CD4-positive, alpha-beta T cell (primary cell): Measurements from ENCODE around the gene TPP2. TPM values are rescaled to one million over a fixed set of nuclear protein-coding genes. Genes with fewer than 3 reads are reported as not detected.

ENCODE experiments used
- ATAC-seq: fragments of 200-7000 bp; cut with Tn5 transposase; one replicate; pipeline ENCODE4 v1.10.0; 2022; ENCODE audit warnings: mild to moderate bottlenecking; ENCODE audit not compliant: poor library complexity
- CTCF ChIA-PET: fragments of 350-600 bp; sonication (Branson Sonifier 250); formaldehyde crosslinking; loops from one replicate; lab custom pipeline; 2021; ENCODE audit warnings: antibody characterized with exemption, inconsistent platforms; lab: Charles Lee
- POLR2A ChIA-PET: fragments of 350-600 bp; sonication (Branson Sonifier 250); formaldehyde crosslinking; loops from one replicate; lab custom pipeline; 2021; ENCODE audit warnings: antibody characterized with exemption, inconsistent platforms; lab: Charles Lee
- DNase-seq, 14 experiments: peaks; one replicate each; pipeline ENCODE4 v3.0.0-alpha.2; 2013 to 2020; ENCODE audit warnings: mixed read lengths in 2 of 14
- H3K27ac ChIP-seq, 2 donors: one replicate each; pipeline versions ENCODE4 v1.5.1 to v1.7.0; 2013; ENCODE audit warnings: low read length in 2 of 2, low read depth in 1 of 2, mild to moderate bottlenecking in 1 of 2
- H3K27me3 ChIP-seq, 2 experiments: 1 replicate in 1 of 2; 2 replicates in 1 of 2; pipeline versions ENCODE4 v1.6.1 to v1.7.0; 2013; ENCODE audit warnings: low read length in 2 of 2, control low read depth in 1 of 2, mild to moderate bottlenecking in 1 of 2, moderate library complexity in 1 of 2; ENCODE audit not compliant: insufficient read depth in 2 of 2, control insufficient read depth in 1 of 2
- H3K36me3 ChIP-seq: one replicate; pipeline ENCODE4 v1.6.1; 2013; ENCODE audit warnings: low read length, control low read depth; ENCODE audit not compliant: insufficient read depth
- H3K4me1 ChIP-seq: one replicate; pipeline ENCODE4 v1.6.1; 2013; ENCODE audit warnings: low read length, control low read depth; ENCODE audit not compliant: insufficient read depth
- H3K4me3 ChIP-seq: one replicate; pipeline ENCODE4 v1.5.1; 2013; ENCODE audit warnings: mild to moderate bottlenecking, low read length, moderate library complexity
- H3K9me3 ChIP-seq, 2 experiments: 1 replicate in 1 of 2; 2 replicates in 1 of 2; pipeline versions ENCODE4 v1.6.1 to v1.7.0; 2013; ENCODE audit warnings: low read length in 2 of 2, mild to moderate bottlenecking in 2 of 2, control low read depth in 1 of 2, moderate library complexity in 1 of 2; ENCODE audit not compliant: control insufficient read depth in 1 of 2, insufficient read depth in 1 of 2
- H3K27ac Mint-ChIP-seq: one replicate; pipeline ENCODE4 v1.8.0; 2020; ENCODE audit warnings: mixed read lengths
- H3K27me3 Mint-ChIP-seq: one replicate; pipeline ENCODE4 v1.8.0; 2021; ENCODE audit warnings: mixed read lengths
- H3K36me3 Mint-ChIP-seq: one replicate; pipeline ENCODE4 v1.8.0; 2021; ENCODE audit warnings: low read depth, mixed read lengths
- H3K4me1 Mint-ChIP-seq: one replicate; pipeline ENCODE4 v1.8.0; 2021; ENCODE audit warnings: low read depth, mixed read lengths
- H3K4me3 Mint-ChIP-seq: one replicate; pipeline ENCODE4 v1.8.0; 2020; ENCODE audit warnings: mild to moderate bottlenecking, mixed read lengths
- H3K9me3 Mint-ChIP-seq: one replicate; pipeline ENCODE4 v1.8.0; 2020; ENCODE audit warnings: mixed read lengths
- CTCF ChIP-seq: fragments of 200-600 bp; IDR thresholded peaks from one replicate; pipeline ENCODE4 v1.8.0; 2022; ENCODE audit warnings: antibody characterized with exemption, mild to moderate bottlenecking
- intact Hi-C, 2 experiments: fragments of 100-400 bp; cut with DNase I in 1 of 2; cut with micrococcal nuclease in 1 of 2; formaldehyde crosslinking; loops; one replicate each; pipeline versions ENCODE4 v1.15.1 to v1.9.0; 2023 to 2025; cut with DNase I, micrococcal nuclease
- total RNA-seq, 174 experiments: library from RNA in 2 of 174; stranded (reverse) in 2 of 174; gene quantifications; one replicate each; pipeline ENCODE4 v1.2.3 and lab custom pipeline; 2021 to 2026

Gene TPP2
- total RNA-seq, 2 experiments from 2014 or later: 146 to 147 TPM

- Mint-ChIP-seq H3K27ac (no peak overlapping the region), H3K4me1 (no peaks in the 10 kb centered on the region), H3K36me3 (no peaks in the 10 kb centered on the region), H3K27me3 (peaks cover 44% of the 10 kb centered on the region), H3K4me3 (no peak overlapping the region), H3K9me3 (peaks cover 3% of the 10 kb centered on the region)
- Histone ChIP-seq H3K4me3 (no peak overlapping the region), H3K36me3 (no peaks in the 10 kb centered on the region), H3K4me1 (no peaks in the 10 kb centered on the region), H3K27me3 (no peaks in the 10 kb centered on the region), H3K9me3 (no peaks in the 10 kb centered on the region), H3K27ac (no peak overlapping the region)
- ATAC-seq (no peak), DNase-seq (no peak)
- CTCF ChIA-PET: no interaction called here
- no peak for TF ChIP-seq CTCF
- intact Hi-C loops: no loop called here
- POLR2A ChIA-PET: no interaction called here
Observed at GRCh38 chr13:102697929-102698648, 101.3 kb downstream of the TPP2 start.

GRCh38 chr13:102698649-102698980, 101.8 kb downstream of the TPP2 start:
- Mint-ChIP-seq H3K4me1 (no peaks in the 10 kb centered on the region), H3K9me3 (peaks cover 3% of the 10 kb centered on the region), H3K27me3 (peaks cover 40% of the 10 kb centered on the region), H3K27ac (no peak overlapping the region), H3K4me3 (no peak overlapping the region), H3K36me3 (no peaks in the 10 kb centered on the region)
- Histone ChIP-seq H3K27ac (no peak overlapping the region), H3K36me3 (no peaks in the 10 kb centered on the region), H3K27me3 (no peaks in the 10 kb centered on the region), H3K4me1 (no peaks in the 10 kb centered on the region), H3K4me3 (no peak overlapping the region), H3K9me3 (no peaks in the 10 kb centered on the region)
- TF ChIP-seq CTCF: no peak
- ChIA-PET CTCF (no interaction called here), POLR2A (no interaction called here)
- intact Hi-C loops: no loop called here
- DNase-seq (no peak), ATAC-seq (no peak)

GRCh38 chr13:102699504-102699903, 102.7 kb downstream of the TPP2 start:
- POLR2A ChIA-PET: no interaction called here
- no peak overlapping the region for H3K27ac Mint-ChIP-seq
- Histone ChIP-seq H3K36me3 (no peaks in the 10 kb centered on the region), H3K9me3 (no peaks in the 10 kb centered on the region), H3K27me3 (no peaks in the 10 kb centered on the region), H3K4me3 (no peak overlapping the region), H3K27ac (no peak overlapping the region), H3K4me1 (no peaks in the 10 kb centered on the region)
- H3K9me3 Mint-ChIP-seq: peaks cover 3% of the 10 kb centered on the region
- DNase-seq (no peak), ATAC-seq (no peak)
- no peak overlapping the region for H3K4me3 Mint-ChIP-seq
- no peaks in the 10 kb centered on the region for H3K36me3 Mint-ChIP-seq
- peaks cover 32% of the 10 kb centered on the region for H3K27me3 Mint-ChIP-seq
- CTCF ChIA-PET: no interaction called here
- intact Hi-C loops: no loop called here
- no peak for TF ChIP-seq CTCF
- H3K4me1 Mint-ChIP-seq: no peaks in the 10 kb centered on the region
